GM12878 (cell line): ENCODE results near the gene HDAC7. TPM values are rescaled to one million over a fixed set of nuclear protein-coding genes. Genes with fewer than 3 reads are reported as not detected.
A peak's percentile ranks its signal among the peaks of the same experiment; 100 is the strongest.

ENCODE experiments used
- ATAC-seq: fragments of 200-7000 bp; cut with Tn5 transposase; 3 replicates; pipeline ENCODE4 v1.9.1; 2020; ENCODE audit warnings: mild to moderate bottlenecking, moderate library complexity
- BruUV-seq: library from RNA; stranded (reverse); fragments of 400-500 nt; replicated peaks from 2 replicates; lab custom pipeline; 2021; lab: Mats Ljungman, UMichigan
- CTCF ChIA-PET: fragments of 300-600 bp; sonication (Branson Sonifier 250); formaldehyde crosslinking; extraction: SDS; loops from one replicate; lab custom pipeline; 2021; ENCODE audit warnings: inconsistent platforms; lab: Yijun Ruan, JAX
- POLR2A ChIA-PET: fragments of 350-600 bp; formaldehyde crosslinking; extraction: SDS; loops from one replicate; lab custom pipeline; 2021; ENCODE audit warnings: inconsistent platforms; lab: Charles Lee
- RAD21 ChIA-PET: fragments of 300-600 bp; sonication (Branson Sonifier 250); formaldehyde crosslinking; loops from one replicate; lab custom pipeline; 2023; ENCODE audit warnings: antibody characterized with exemption; ENCODE audit not compliant: unreplicated experiment; lab: Charles Lee
- SMC1A ChIA-PET: fragments of 300-600 bp; sonication (Branson Sonifier 250); formaldehyde crosslinking; loops from one replicate; lab custom pipeline; 2023; ENCODE audit not compliant: unreplicated experiment, uncharacterized antibody; lab: Charles Lee
- DNase-seq: peaks from one replicate; pipeline ENCODE4 v3.0.0-alpha.2; 2011; ENCODE audit warnings: low read depth, low spot score
- FAIRE-seq: peaks from 3 replicates; lab custom pipeline; 2011; peaks lifted over from hg19 to GRCh38; lab: Jason Lieb, UNC
- H2AFZ ChIP-seq: 2 replicates; pipeline ENCODE4 v1.6.0; 2011; ENCODE audit warnings: low read depth, low read length, control low read depth; ENCODE audit not compliant: control insufficient read depth
- H3K27ac ChIP-seq: 2 replicates; pipeline ENCODE4 v1.5.1; 2011; ENCODE audit warnings: control low read depth; ENCODE audit not compliant: control insufficient read depth, insufficient read depth
- H3K27me3 ChIP-seq, 2 experiments: replicated peaks in 1 of 2; 2 replicates each; pipeline versions ENCODE4 v1.6.0 to v1.6.1; 2011; ENCODE audit warnings: low read length in 1 of 2; ENCODE audit not compliant: control insufficient read depth in 2 of 2, insufficient read depth in 2 of 2
- H3K36me3 ChIP-seq, 2 experiments: 2 replicates each; pipeline ENCODE4 v1.5.1; 2011; ENCODE audit warnings: low read length in 1 of 2; ENCODE audit not compliant: control insufficient read depth in 2 of 2, insufficient read depth in 2 of 2
- H3K4me1 ChIP-seq: 2 replicates; pipeline ENCODE4 v1.6.1; 2011; ENCODE audit warnings: mild to moderate bottlenecking, low read length, moderate library complexity, mixed read lengths; ENCODE audit not compliant: control insufficient read depth, insufficient read depth
- H3K4me2 ChIP-seq: 2 replicates; pipeline ENCODE4 v1.6.0; 2011; ENCODE audit warnings: control low read depth; ENCODE audit not compliant: control insufficient read depth, insufficient read depth
- H3K4me3 ChIP-seq: fragments of 200-600 bp; sonication (generic); 2 replicates; pipeline ENCODE4 v1.5.1; 2016
- H3K79me2 ChIP-seq: 2 replicates; pipeline ENCODE4 v1.6.0; 2011; ENCODE audit warnings: low read length; ENCODE audit not compliant: control insufficient read depth, insufficient read depth
- H3K9ac ChIP-seq: 2 replicates; pipeline ENCODE4 v1.8.0; 2011; ENCODE audit warnings: low read length, control low read depth, mixed read lengths; ENCODE audit not compliant: control insufficient read depth, insufficient read depth
- H3K9me3 ChIP-seq: replicated peaks from 3 replicates; pipeline ENCODE4 v1.5.1; 2011; ENCODE audit warnings: mild to moderate bottlenecking, low read length; ENCODE audit not compliant: control insufficient read depth, insufficient read depth
- H4K20me1 ChIP-seq: 2 replicates; pipeline ENCODE4 v1.6.0; 2011; ENCODE audit not compliant: control insufficient read depth, insufficient read depth
- CTCF ChIP-seq, 3 experiments: IDR thresholded peaks in 2 of 3; conservative IDR thresholded peaks in 1 of 3; 2 replicates each; pipeline ENCODE4 v1.5.1; 2011; ENCODE audit warnings: low read depth in 3 of 3, low read length in 3 of 3, mild to moderate bottlenecking in 3 of 3, control low read depth in 2 of 3, moderate library complexity in 2 of 3, inconsistent platforms in 1 of 3, mixed read lengths in 1 of 3; ENCODE audit not compliant: control insufficient read depth in 2 of 3, insufficient read depth in 1 of 3; ENCODE audit errors: extremely low read depth in 1 of 3
- DPF2 ChIP-seq: fragments of 450-650 bp; IDR thresholded peaks from 2 replicates; pipeline ENCODE4 v1.6.1; 2017; ENCODE audit warnings: mild to moderate bottlenecking
- LARP7 ChIP-seq: fragments of 450-650 bp; IDR thresholded peaks from 2 replicates; pipeline ENCODE4 v1.6.1; 2017; ENCODE audit warnings: mild to moderate bottlenecking
- MAX ChIP-seq: IDR thresholded peaks from 2 replicates; pipeline ENCODE4 v1.6.1; 2012; ENCODE audit warnings: low read depth, low read length, improper control_type of control experiment
- MTA2 ChIP-seq: fragments of 450-650 bp; IDR thresholded peaks from 2 replicates; pipeline ENCODE4 v1.6.1; 2016; ENCODE audit warnings: low read depth, mild to moderate bottlenecking, moderate library complexity
- MYC ChIP-seq: IDR thresholded peaks from 2 replicates; pipeline ENCODE4 v1.6.1; 2011; ENCODE audit warnings: mild to moderate bottlenecking, low read length, moderate library complexity, inconsistent platforms; ENCODE audit not compliant: insufficient read depth, insufficient replicate concordance, insufficient read length, severe bottlenecking
- PML ChIP-seq: IDR thresholded peaks from 2 replicates; pipeline ENCODE4 v1.6.1; 2012; ENCODE audit warnings: low read length, inconsistent platforms
- SRF ChIP-seq, 2 experiments: IDR thresholded peaks; 2 replicates each; pipeline ENCODE4 v1.6.1; 2011; ENCODE audit warnings: low read depth in 2 of 2, low read length in 2 of 2, mild to moderate bottlenecking in 1 of 2, moderate library complexity in 1 of 2
- WRNIP1 ChIP-seq: IDR thresholded peaks from 2 replicates; pipeline ENCODE4 v1.6.1; 2011; ENCODE audit warnings: low read depth, low read length, improper control_type of control experiment, borderline replicate concordance
- ZNF274 ChIP-seq: IDR thresholded peaks from one replicate; pipeline ENCODE4 v1.8.0; 2011; ENCODE audit not compliant: insufficient read length, insufficient read depth
- WGBS: methylation state at CpG from one replicate; pipeline ENCODE4 v1.1.6; 2016; ENCODE audit warnings: low lambda C conversion rate; ENCODE audit not compliant: insufficient replicate concordance, insufficient coverage; ENCODE audit errors: missing lambda C conversion rate; 5-methylcytosine and 5-hydroxymethylcytosine counted together
- in situ Hi-C: fragments of 300-500 bp; cut with MboI; formaldehyde crosslinking; loops from 9 replicates; pipeline ENCODE4 v1.14.3; 2018; ENCODE audit warnings: mixed read lengths
- intact Hi-C: fragments of 100-400 bp; cut with micrococcal nuclease; formaldehyde crosslinking; loops from one replicate; pipeline ENCODE4 v1.14.2; 2022; ENCODE audit not compliant: unreplicated experiment
- polyA plus RNA-seq, 11 experiments: library from polyadenylated mRNA; depleted of rRNA in 4 of 11; unstranded in 6 of 11; stranded (reverse) in 5 of 11; fragments of >200 nt; fragmentation: Nextera tagmentation in 4 of 11; fragmentation: Illumina TruSeq in 1 of 11; extraction: Ambion mirVana in 4 of 11; extraction: Trizol in 1 of 11; gene quantifications; 1 replicate in 1 of 11; 2 replicates in 10 of 11; pipeline versions ENCODE4 v1.2.1 to v1.2.3, GENCODE V29; 2011 to 2016; ENCODE audit warnings: inconsistent platforms in 2 of 11, missing spikeins in 2 of 11, low read depth in 1 of 11
- total RNA-seq, 4 experiments: library from RNA; depleted of rRNA in 3 of 4; stranded (reverse); fragments of >200 nt in 3 of 4; fragmentation: Illumina TruSeq in 1 of 4; extraction: Trizol in 1 of 4; gene quantifications; 2 replicates each; pipeline versions ENCODE4 v1.2.1 to v1.2.3, GENCODE V29; 2013 to 2021

The HDAC7 gene
- total and polyA plus RNA-seq, 10 of the 15 experiments (the other 5 are each of a cell fraction or from before 2014, with no cell fraction given): 0.47 to 18.3 (median 5.4) TPM

- Histone ChIP-seq H3K9me3 (no peaks in the 10 kb centered on the region), H3K4me3 (no peak overlapping the region), H4K20me1 (no peaks in the 10 kb centered on the region), H3K27ac (no peak overlapping the region), H3K9ac (no peak overlapping the region), H3K4me2 (peak overlapping the region; percentile 17), H3K27me3 (no peaks in the 10 kb centered on the region), H3K36me3 (no peaks in the 10 kb centered on the region), H3K4me1 (peaks cover 17% of the 10 kb centered on the region; the same call in 1 of the 2 replicates), H3K79me2 (no peaks in the 10 kb centered on the region), H2AFZ (no peak overlapping the region; the same call in 1 of the 2 replicates)
- ChIA-PET POLR2A (no interaction called here), RAD21 (interaction anchor here (1.1 to 8.9 kb wide), 5 partner anchors 17 to 66 kb away, joined by 3 to 83 read pairs (median 9); partner anchors contain the start of gene RAPGEF3), CTCF (interaction anchor here (0.6 to 19.3 kb wide), 9 partner anchors 10 to 121 kb away, joined by 3 to 814 read pairs (median 5); partner anchors contain the start of gene RAPGEF3), SMC1A (interaction anchor here (1.6 to 11.3 kb wide), 2 partner anchors 30 to 65 kb away, joined by 7 to 139 read pairs; no protein-coding TSS in a partner anchor)
- intact Hi-C loops (loop anchor here (10.0 kb wide), 1 partner anchor 738 kb away; no protein-coding TSS in a partner anchor), in situ Hi-C loops (no loop called here)
- ATAC-seq (no peak), FAIRE-seq (no peak), DNase-seq (no peak)
- no TSS peak for BruUV-seq
- WGBS: 6% methylated on average over 17 of the region's 17 CpGs
- TF ChIP-seq DPF2: no peak
- TF ChIP-seq SRF (IDR thresholded peaks at IDR 0.05; ENCODE audit: low read depth in 2 of 2, low read length in 2 of 2): 0 out of 4 replicates have a peak, but pooled peaks have one; percentile 39 to 48
Observed at GRCh38 chr12:47772738-47773061, 47.0 kb downstream of the HDAC7 start.

- Histone ChIP-seq H3K27me3 (no peaks in the 10 kb centered on the region), H3K27ac (no peak overlapping the region), H3K4me3 (no peak overlapping the region), H3K36me3 (no peaks in the 10 kb centered on the region), H3K4me2 (no peak overlapping the region; the same call in 1 of the 2 replicates), H4K20me1 (no peaks in the 10 kb centered on the region), H3K9me3 (no peaks in the 10 kb centered on the region), H3K79me2 (no peaks in the 10 kb centered on the region), H3K9ac (no peak overlapping the region), H3K4me1 (peaks cover 17% of the 10 kb centered on the region; the same call in 1 of the 2 replicates), H2AFZ (no peak overlapping the region)
- 76% methylated on average over 13 of the region's 13 CpGs for WGBS
- DNase-seq: no peak
- ATAC-seq: no peak
- ChIA-PET POLR2A (no interaction called here), CTCF (interaction anchor here (1.1 to 19.3 kb wide), 7 partner anchors 9 to 65 kb away, joined by 3 to 814 read pairs (median 6); partner anchors contain the start of gene RAPGEF3), SMC1A (interaction anchor here (0.9 to 11.3 kb wide), 3 partner anchors 9 to 65 kb away, joined by 3 to 139 read pairs (median 7); no protein-coding TSS in a partner anchor), RAD21 (interaction anchor here (1.1 to 8.9 kb wide), 5 partner anchors 16 to 65 kb away, joined by 3 to 83 read pairs (median 12); partner anchors contain the start of gene RAPGEF3)
- no peak for TF ChIP-seq ZNF274
- TF ChIP-seq MYC: no peak
- TF ChIP-seq LARP7: no peak
- TF ChIP-seq WRNIP1: no peak
- TF ChIP-seq MTA2: no peak
- TF ChIP-seq PML: no peak
- no peak for TF ChIP-seq MAX
- no peak for TF ChIP-seq CTCF (IDR thresholded peaks at IDR 0.05 in 2 of 3, conservative IDR thresholded peaks at IDR 0.05 in 1 of 3; ENCODE audit: control insufficient read depth in 2 of 3, extremely low read depth in 1 of 3, insufficient read depth in 1 of 3, low read depth in 3 of 3, low read length in 3 of 3)
- intact Hi-C loops: loop anchor here (10.0 kb wide), 1 partner anchor 737 kb away; no protein-coding TSS in a partner anchor
- in situ Hi-C loops: no loop called here
- FAIRE-seq: no peak
- BruUV-seq: no TSS peak
Observed at GRCh38 chr12:47772094-47772660, 47.5 kb downstream of the HDAC7 start.
